GM12878 (cell line): Measurements from ENCODE around the gene SUPT6H. TPM values are rescaled to one million over a fixed set of nuclear protein-coding genes. Genes with fewer than 3 reads are reported as not detected.

Experiments used
- ATAC-seq: fragments of 200-7000 bp; cut with Tn5 transposase; 3 replicates; pipeline ENCODE4 v1.9.1; 2020; ENCODE audit warnings: mild to moderate bottlenecking, moderate library complexity
- BruUV-seq: library from RNA; stranded (reverse); fragments of 400-500 nt; replicated peaks from 2 replicates; lab custom pipeline; 2021; lab: Mats Ljungman, UMichigan
- CTCF ChIA-PET: fragments of 300-600 bp; sonication (Branson Sonifier 250); formaldehyde crosslinking; extraction: SDS; loops from one replicate; lab custom pipeline; 2021; ENCODE audit warnings: inconsistent platforms; lab: Yijun Ruan, JAX
- POLR2A ChIA-PET: fragments of 350-600 bp; formaldehyde crosslinking; extraction: SDS; loops from one replicate; lab custom pipeline; 2021; ENCODE audit warnings: inconsistent platforms; lab: Charles Lee
- RAD21 ChIA-PET: fragments of 300-600 bp; sonication (Branson Sonifier 250); formaldehyde crosslinking; loops from one replicate; lab custom pipeline; 2023; ENCODE audit warnings: antibody characterized with exemption; ENCODE audit not compliant: unreplicated experiment; lab: Charles Lee
- SMC1A ChIA-PET: fragments of 300-600 bp; sonication (Branson Sonifier 250); formaldehyde crosslinking; loops from one replicate; lab custom pipeline; 2023; ENCODE audit not compliant: unreplicated experiment, uncharacterized antibody; lab: Charles Lee
- DNase-seq: peaks from one replicate; pipeline ENCODE4 v3.0.0-alpha.2; 2011; ENCODE audit warnings: low read depth, low spot score
- FAIRE-seq: peaks from 3 replicates; lab custom pipeline; 2011; peaks lifted over from hg19 to GRCh38; lab: Jason Lieb, UNC
- H2AFZ ChIP-seq: 2 replicates; pipeline ENCODE4 v1.6.0; 2011; ENCODE audit warnings: low read depth, low read length, control low read depth; ENCODE audit not compliant: control insufficient read depth
- H3K27ac ChIP-seq: 2 replicates; pipeline ENCODE4 v1.5.1; 2011; ENCODE audit warnings: control low read depth; ENCODE audit not compliant: control insufficient read depth, insufficient read depth
- H3K27me3 ChIP-seq, 2 experiments: replicated peaks in 1 of 2; 2 replicates each; pipeline versions ENCODE4 v1.6.0 to v1.6.1; 2011; ENCODE audit warnings: low read length in 1 of 2; ENCODE audit not compliant: control insufficient read depth in 2 of 2, insufficient read depth in 2 of 2
- H3K36me3 ChIP-seq, 2 experiments: 2 replicates each; pipeline ENCODE4 v1.5.1; 2011; ENCODE audit warnings: low read length in 1 of 2; ENCODE audit not compliant: control insufficient read depth in 2 of 2, insufficient read depth in 2 of 2
- H3K4me1 ChIP-seq: 2 replicates; pipeline ENCODE4 v1.6.1; 2011; ENCODE audit warnings: mild to moderate bottlenecking, low read length, moderate library complexity, mixed read lengths; ENCODE audit not compliant: control insufficient read depth, insufficient read depth
- H3K4me2 ChIP-seq: 2 replicates; pipeline ENCODE4 v1.6.0; 2011; ENCODE audit warnings: control low read depth; ENCODE audit not compliant: control insufficient read depth, insufficient read depth
- H3K4me3 ChIP-seq: fragments of 200-600 bp; sonication (generic); 2 replicates; pipeline ENCODE4 v1.5.1; 2016
- H3K79me2 ChIP-seq: 2 replicates; pipeline ENCODE4 v1.6.0; 2011; ENCODE audit warnings: low read length; ENCODE audit not compliant: control insufficient read depth, insufficient read depth
- H3K9ac ChIP-seq: 2 replicates; pipeline ENCODE4 v1.8.0; 2011; ENCODE audit warnings: low read length, control low read depth, mixed read lengths; ENCODE audit not compliant: control insufficient read depth, insufficient read depth
- H3K9me3 ChIP-seq: replicated peaks from 3 replicates; pipeline ENCODE4 v1.5.1; 2011; ENCODE audit warnings: mild to moderate bottlenecking, low read length; ENCODE audit not compliant: control insufficient read depth, insufficient read depth
- H4K20me1 ChIP-seq: 2 replicates; pipeline ENCODE4 v1.6.0; 2011; ENCODE audit not compliant: control insufficient read depth, insufficient read depth
- CHD1 ChIP-seq: IDR thresholded peaks from 2 replicates; pipeline ENCODE4 v1.6.1; 2012; ENCODE audit warnings: low read depth, low read length, improper control_type of control experiment
- CREB1 ChIP-seq: IDR thresholded peaks from 2 replicates; pipeline ENCODE4 v1.6.1; 2012; ENCODE audit warnings: low read depth, mild to moderate bottlenecking, inconsistent platforms
- GATAD2B ChIP-seq: fragments of 450-650 bp; conservative IDR thresholded peaks from 2 replicates; pipeline ENCODE4 v1.6.1; 2017; ENCODE audit warnings: low read depth, mild to moderate bottlenecking, moderate library complexity
- NFYB ChIP-seq: IDR thresholded peaks from 2 replicates; pipeline ENCODE4 v1.6.1; 2011; ENCODE audit warnings: low read depth, mild to moderate bottlenecking, low read length, improper control_type of control experiment, moderate library complexity; ENCODE audit not compliant: insufficient read depth
- RB1 ChIP-seq: fragments of 450-650 bp; formaldehyde crosslinking; IDR thresholded peaks from 2 replicates; pipeline ENCODE4 v1.6.1; 2017; ENCODE audit warnings: mild to moderate bottlenecking, borderline replicate concordance
- WGBS: methylation state at CpG from one replicate; pipeline ENCODE4 v1.1.6; 2016; ENCODE audit warnings: low lambda C conversion rate; ENCODE audit not compliant: insufficient replicate concordance, insufficient coverage; ENCODE audit errors: missing lambda C conversion rate; 5-methylcytosine and 5-hydroxymethylcytosine counted together
- in situ Hi-C: fragments of 300-500 bp; cut with MboI; formaldehyde crosslinking; loops from 9 replicates; pipeline ENCODE4 v1.14.3; 2018; ENCODE audit warnings: mixed read lengths
- intact Hi-C: fragments of 100-400 bp; cut with micrococcal nuclease; formaldehyde crosslinking; loops from one replicate; pipeline ENCODE4 v1.14.2; 2022; ENCODE audit not compliant: unreplicated experiment
- polyA plus RNA-seq, 11 experiments: library from polyadenylated mRNA; depleted of rRNA in 4 of 11; unstranded in 6 of 11; stranded (reverse) in 5 of 11; fragments of >200 nt; fragmentation: Nextera tagmentation in 4 of 11; fragmentation: Illumina TruSeq in 1 of 11; extraction: Ambion mirVana in 4 of 11; extraction: Trizol in 1 of 11; gene quantifications; 1 replicate in 1 of 11; 2 replicates in 10 of 11; pipeline versions ENCODE4 v1.2.1 to v1.2.3, GENCODE V29; 2011 to 2016; ENCODE audit warnings: inconsistent platforms in 2 of 11, missing spikeins in 2 of 11, low read depth in 1 of 11
- total RNA-seq, 4 experiments: library from RNA; depleted of rRNA in 3 of 4; stranded (reverse); fragments of >200 nt in 3 of 4; fragmentation: Illumina TruSeq in 1 of 4; extraction: Trizol in 1 of 4; gene quantifications; 2 replicates each; pipeline versions ENCODE4 v1.2.1 to v1.2.3, GENCODE V29; 2013 to 2021
- TF ChIP-seq, protein P1 (sequence below): fragments of 450-650 bp; IDR thresholded peaks from 2 replicates; pipeline ENCODE4 v1.6.1; 2017; ENCODE audit warnings: antibody characterized with exemption, mild to moderate bottlenecking, moderate library complexity

The SUPT6H gene
- total and polyA plus RNA-seq, 10 of the 15 experiments (the other 5 are each of a cell fraction or from before 2014, with no cell fraction given) = 1.7 to 58.8 (median 37.7) TPM

DNA sequence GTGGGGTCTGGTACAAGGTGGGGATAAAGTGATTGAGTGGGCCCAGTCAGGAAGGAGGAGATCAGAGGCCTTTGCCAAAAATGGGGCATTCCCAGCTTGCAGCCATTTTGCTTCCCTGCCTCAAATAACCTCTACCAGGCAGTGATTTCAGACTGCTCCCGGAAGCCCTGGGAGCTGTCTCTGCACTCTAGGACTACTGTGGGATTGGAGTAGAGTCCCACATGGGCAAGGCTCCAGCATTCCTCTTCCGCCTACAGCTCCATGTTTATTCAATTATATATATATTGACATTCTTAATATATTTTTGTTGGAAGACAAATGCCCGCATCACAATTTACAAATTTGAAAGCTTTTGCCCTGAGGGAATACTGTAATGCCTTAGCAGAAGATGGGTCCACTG, 13.5 kb downstream of the SUPT6H start:
- RAD21 ChIA-PET = interaction anchor here (1.1 to 2.0 kb wide), 2 partner anchors 28 to 35 kb away, joined by 3 to 11 read pairs; no protein-coding TSS in a partner anchor
- no peak overlapping the region for H3K27ac ChIP-seq
- no peak for ATAC-seq

More for the DNA sequence above, 13.5 kb downstream of the SUPT6H start:
- no peaks in the 10 kb centered on the region for H4K20me1 ChIP-seq
- H3K9ac ChIP-seq = no peak overlapping the region
- no peaks in the 10 kb centered on the region; the same call in 1 of the 2 replicates for H3K79me2 ChIP-seq
- 82% methylated on average over 3 of the region's 3 CpGs for WGBS
- H3K27me3 ChIP-seq = no peaks in the 10 kb centered on the region
- intact Hi-C loops = no loop called here
- no peaks in the 10 kb centered on the region for H3K4me1 ChIP-seq
- ChIA-PET SMC1A (interaction anchor here (1.5 to 2.4 kb wide), 2 partner anchors 29 to 32 kb away, joined by 5 to 9 read pairs; no protein-coding TSS in a partner anchor), CTCF (interaction anchor here (1.0 to 5.5 kb wide), 4 partner anchors 14 to 45 kb away, joined by 3 to 56 read pairs (median 14); partner anchors contain the start of genes BLTP2, SDF2 and SUPT6H), POLR2A (interaction anchor here (1.3 to 1.4 kb wide), 2 partner anchors 14 to 31 kb away, joined by 4 to 7 read pairs; partner anchors contain the start of genes BLTP2, SDF2 and SUPT6H)
- in situ Hi-C loops = no loop called here
- DNase-seq (no peak), FAIRE-seq (no peak)
- no peak overlapping the region for H3K4me2 ChIP-seq
- BruUV-seq = no TSS peak
- H3K9me3 ChIP-seq = no peaks in the 10 kb centered on the region
- no peak overlapping the region for H2AFZ ChIP-seq
- H3K36me3 ChIP-seq = peaks cover 30 to 58% of the 10 kb centered on the region in 2 experiments
- no peak overlapping the region for H3K4me3 ChIP-seq
- TF ChIP-seq GATAD2B = no peak
- no peak for TF ChIP-seq CREB1
- no peak for TF ChIP-seq CHD1
- TF ChIP-seq RB1 = no peak
- TF ChIP-seq, protein P1, sequence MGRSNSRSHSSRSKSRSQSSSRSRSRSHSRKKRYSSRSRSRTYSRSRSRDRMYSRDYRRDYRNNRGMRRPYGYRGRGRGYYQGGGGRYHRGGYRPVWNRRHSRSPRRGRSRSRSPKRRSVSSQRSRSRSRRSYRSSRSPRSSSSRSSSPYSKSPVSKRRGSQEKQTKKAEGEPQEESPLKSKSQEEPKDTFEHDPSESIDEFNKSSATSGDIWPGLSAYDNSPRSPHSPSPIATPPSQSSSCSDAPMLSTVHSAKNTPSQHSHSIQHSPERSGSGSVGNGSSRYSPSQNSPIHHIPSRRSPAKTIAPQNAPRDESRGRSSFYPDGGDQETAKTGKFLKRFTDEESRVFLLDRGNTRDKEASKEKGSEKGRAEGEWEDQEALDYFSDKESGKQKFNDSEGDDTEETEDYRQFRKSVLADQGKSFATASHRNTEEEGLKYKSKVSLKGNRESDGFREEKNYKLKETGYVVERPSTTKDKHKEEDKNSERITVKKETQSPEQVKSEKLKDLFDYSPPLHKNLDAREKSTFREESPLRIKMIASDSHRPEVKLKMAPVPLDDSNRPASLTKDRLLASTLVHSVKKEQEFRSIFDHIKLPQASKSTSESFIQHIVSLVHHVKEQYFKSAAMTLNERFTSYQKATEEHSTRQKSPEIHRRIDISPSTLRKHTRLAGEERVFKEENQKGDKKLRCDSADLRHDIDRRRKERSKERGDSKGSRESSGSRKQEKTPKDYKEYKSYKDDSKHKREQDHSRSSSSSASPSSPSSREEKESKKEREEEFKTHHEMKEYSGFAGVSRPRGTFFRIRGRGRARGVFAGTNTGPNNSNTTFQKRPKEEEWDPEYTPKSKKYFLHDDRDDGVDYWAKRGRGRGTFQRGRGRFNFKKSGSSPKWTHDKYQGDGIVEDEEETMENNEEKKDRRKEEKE = no peak
- TF ChIP-seq NFYB = no peak
